ENCODE measurements around the gene ANKH. TPM values are rescaled to one million over a fixed set of nuclear protein-coding genes. Genes with fewer than 3 reads are reported as not detected.

ANKH gene
- polyA plus RNA-seq, 1 donor from 2014 or later: 9.9 TPM

- no peak overlapping the region for H3K9ac ChIP-seq (ENCODE audit: low read length)
- no peaks in the 10 kb centered on the region for H3F3A ChIP-seq (ENCODE audit: insufficient read depth, low read length, poor library complexity, severe bottlenecking)
- no peak overlapping the region for H3K27ac ChIP-seq (ENCODE audit: low read length)
- H3K79me2 ChIP-seq (replicated peaks; ENCODE audit: insufficient read depth, low read length): no peaks in the 10 kb centered on the region
- H4K20me1 ChIP-seq (ENCODE audit: insufficient read depth): no peaks in the 10 kb centered on the region
- H3K9me3 ChIP-seq (ENCODE audit: low read length): no peaks in the 10 kb centered on the region
- H3K27me3 ChIP-seq (ENCODE audit: insufficient read depth, low read depth, low read length): no peaks in the 10 kb centered on the region
- no peak for TF ChIP-seq EZH2 (IDR thresholded peaks at IDR 0.05; ENCODE audit: borderline replicate concordance, insufficient read depth, low read length, poor library complexity, severe bottlenecking)
- TF ChIP-seq MXI1 (conservative IDR thresholded peaks at IDR 0.05; ENCODE audit: poor library complexity, severe bottlenecking): no peak
- TF ChIP-seq POLR2AphosphoS5 (IDR thresholded peaks at IDR 0.05): no peak
- TF ChIP-seq EP300 (conservative IDR thresholded peaks at IDR 0.05; ENCODE audit: poor library complexity, severe bottlenecking): no peak
- H2AFZ ChIP-seq (ENCODE audit: low read depth, low read length): no peak overlapping the region
- no peaks in the 10 kb centered on the region for H3K36me3 ChIP-seq (ENCODE audit: insufficient read depth, low read length)
- no peak overlapping the region for H3K4me2 ChIP-seq (ENCODE audit: low read length)
- H3K9me2 ChIP-seq (ENCODE audit: insufficient read depth, low read length): no peaks in the 10 kb centered on the region
- H3K4me3 ChIP-seq (ENCODE audit: low read length): no peak overlapping the region
These were observed 24.6 kb upstream of the ANKH start for GRCh38 chr5:14896131-14896530.

GRCh38 chr5:14895301-14895700 is 23.7 kb upstream of the ANKH start:
- no peak overlapping the region for H3K4me3 ChIP-seq (ENCODE audit: low read length)
- H3K27me3 ChIP-seq (ENCODE audit: insufficient read depth, low read depth, low read length): no peaks in the 10 kb centered on the region
- no peaks in the 10 kb centered on the region for H3K79me2 ChIP-seq (replicated peaks; ENCODE audit: insufficient read depth, low read length)
- no peaks in the 10 kb centered on the region for H3K9me2 ChIP-seq (ENCODE audit: insufficient read depth, low read length)
- no peak for TF ChIP-seq RAD21 (conservative IDR thresholded peaks at IDR 0.05)
- TF ChIP-seq MXI1 (conservative IDR thresholded peaks at IDR 0.05; ENCODE audit: poor library complexity, severe bottlenecking): no peak
- TF ChIP-seq POLR2AphosphoS5 (IDR thresholded peaks at IDR 0.05): no peak
- no peak for TF ChIP-seq EZH2 (IDR thresholded peaks at IDR 0.05; ENCODE audit: borderline replicate concordance, insufficient read depth, low read length, poor library complexity, severe bottlenecking)
- no peak for TF ChIP-seq EP300 (conservative IDR thresholded peaks at IDR 0.05; ENCODE audit: poor library complexity, severe bottlenecking)
- TF ChIP-seq TAF1 (IDR thresholded peaks at IDR 0.05; ENCODE audit: low read depth): no peak
- TF ChIP-seq SMC3 (conservative IDR thresholded peaks at IDR 0.05; ENCODE audit: poor library complexity): no peak
- TF ChIP-seq REST (IDR thresholded peaks at IDR 0.05; ENCODE audit: borderline replicate concordance): no peak
- TF ChIP-seq CTCF (IDR thresholded peaks at IDR 0.05; ENCODE audit: poor library complexity, severe bottlenecking): no peak
- no peaks in the 10 kb centered on the region for H4K20me1 ChIP-seq (ENCODE audit: insufficient read depth)
- no peaks in the 10 kb centered on the region for H3K36me3 ChIP-seq (ENCODE audit: insufficient read depth, low read length)
- H3K9ac ChIP-seq (ENCODE audit: low read length): no peak overlapping the region
- no peaks in the 10 kb centered on the region for H3K9me3 ChIP-seq (ENCODE audit: low read length)
- no peak overlapping the region for H3K4me2 ChIP-seq (ENCODE audit: low read length)
- no peaks in the 10 kb centered on the region for H3F3A ChIP-seq (ENCODE audit: insufficient read depth, low read length, poor library complexity, severe bottlenecking)
- no peak overlapping the region for H3K27ac ChIP-seq (ENCODE audit: low read length)
- H2AFZ ChIP-seq (ENCODE audit: low read depth, low read length): no peak overlapping the region

Data from neural cell (in vitro differentiated cells).